Naive thymus-derived CD8-positive, alpha-beta T cell (primary cell): ENCODE measurements around the gene BAG2. TPM values are rescaled to one million over a fixed set of nuclear protein-coding genes. Genes with fewer than 3 reads are reported as not detected.
A peak's percentile ranks its signal among the peaks of the same experiment; 100 is the strongest.

Source experiments
- ATAC-seq, 2 donors: fragments of 150-1000 bp; cut with Tn5 transposase in 1 of 2; sonication (Bioruptor Pico), chemical (Tn5 transposase) in 1 of 2; 1 replicate in 1 of 2; 2 replicates in 1 of 2; pipeline ENCODE4 v1.10.0; 2021; ENCODE audit warnings: mild to moderate bottlenecking in 2 of 2, moderate library complexity in 2 of 2
- POLR2A ChIA-PET: fragments of 350-600 bp; sonication (Branson Sonifier 250); formaldehyde crosslinking; loops from one replicate; lab custom pipeline; 2021; ENCODE audit warnings: antibody characterized with exemption; lab: Charles Lee
- DNase-seq, 10 donors: peaks; one replicate each; pipeline versions ENCODE4 v3.0.0 to v3.0.0-alpha.2; 2020 to 2022
- H3K27ac Mint-ChIP-seq, 10 donors: one replicate each; pipeline ENCODE4 v1.8.0; 2020 to 2022; ENCODE audit warnings: mild to moderate bottlenecking in 10 of 10, mixed read lengths in 10 of 10, moderate library complexity in 4 of 10, inconsistent platforms in 1 of 10
- H3K27me3 Mint-ChIP-seq, 5 donors: one replicate each; pipeline ENCODE4 v1.8.0; 2021 to 2022; ENCODE audit warnings: mixed read lengths in 5 of 5
- H3K36me3 Mint-ChIP-seq, 3 donors: one replicate each; pipeline ENCODE4 v1.8.0; 2020 to 2022; ENCODE audit warnings: mixed read lengths in 3 of 3, mild to moderate bottlenecking in 2 of 3, inconsistent platforms in 1 of 3
- H3K4me1 Mint-ChIP-seq, 4 donors: one replicate each; pipeline ENCODE4 v1.8.0; 2021 to 2022; ENCODE audit warnings: mixed read lengths in 4 of 4
- H3K4me3 Mint-ChIP-seq, 10 donors: one replicate each; pipeline ENCODE4 v1.8.0; 2020 to 2022; ENCODE audit warnings: mild to moderate bottlenecking in 10 of 10, mixed read lengths in 10 of 10, moderate library complexity in 6 of 10, inconsistent platforms in 1 of 10
- H3K9me3 Mint-ChIP-seq, 9 donors: one replicate each; pipeline ENCODE4 v1.8.0; 2020 to 2022; ENCODE audit warnings: mixed read lengths in 9 of 9, mild to moderate bottlenecking in 3 of 9, inconsistent platforms in 1 of 9, moderate library complexity in 1 of 9
- polyA plus RNA-seq, 3 donors: library from polyadenylated mRNA; unstranded; fragments of 300-500 nt; fragmentation: Illumina TruSeq; gene quantifications; one replicate each; pipeline ENCODE4 v1.2.3, GENCODE V29; 2021
- total RNA-seq, 8 experiments: library from RNA in 2 of 8; stranded (reverse) in 2 of 8; gene quantifications; one replicate each; pipeline ENCODE4 v1.2.3 and lab custom pipeline; 2021 to 2026

BAG2 gene
- total and polyA plus RNA-seq, 5 experiments from 2014 or later: 2.0 to 5.2 (median 3.4) TPM

DNA sequence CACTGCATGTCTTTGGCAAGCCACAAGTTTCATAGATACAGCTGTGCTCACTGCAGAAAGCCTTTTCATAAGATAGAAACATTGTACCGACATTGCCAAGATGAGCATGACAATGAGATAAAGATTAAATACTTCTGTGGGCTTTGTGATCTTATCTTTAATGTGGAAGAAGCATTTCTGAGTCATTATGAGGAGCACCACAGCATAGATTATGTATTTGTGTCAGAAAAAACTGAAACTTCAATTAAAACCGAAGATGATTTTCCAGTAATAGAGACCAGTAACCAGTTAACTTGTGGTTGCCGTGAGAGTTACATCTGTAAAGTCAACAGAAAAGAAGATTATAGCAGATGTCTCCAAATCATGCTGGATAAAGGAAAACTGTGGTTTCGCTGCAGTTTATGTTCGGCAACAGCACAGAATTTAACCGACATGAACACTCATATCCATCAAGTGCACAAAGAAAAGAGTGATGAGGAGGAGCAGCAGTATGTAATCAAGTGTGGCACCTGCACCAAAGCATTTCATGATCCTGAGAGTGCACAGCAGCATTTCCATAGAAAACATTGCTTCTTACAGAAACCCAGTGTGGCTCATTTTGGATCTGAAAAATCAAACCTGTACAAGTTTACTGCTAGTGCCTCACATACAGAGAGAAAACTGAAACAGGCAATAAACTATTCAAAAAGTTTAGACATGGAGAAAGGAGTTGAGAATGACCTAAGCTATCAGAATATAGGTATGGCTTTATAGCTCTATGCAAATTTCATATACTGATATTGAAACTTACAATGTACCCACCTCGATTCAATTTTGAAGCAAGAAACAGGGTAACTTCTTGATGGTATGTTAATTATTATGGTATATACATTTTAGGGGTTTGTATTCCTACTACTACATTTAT is 23.9 kb upstream of the BAG2 start:
- POLR2A ChIA-PET: no interaction called here
- Mint-ChIP-seq H3K27me3 (no peaks in the 10 kb centered on the region), H3K9me3 (no peaks in the 10 kb centered on the region), H3K27ac (peak overlapping the region in 4 of 10 donors; percentile 19 to 62 (median 55)), H3K4me1 (peaks cover 4 to 14% (median 9%) of the 10 kb centered on the region in 4 donors), H3K4me3 (no peak overlapping the region), H3K36me3 (peaks cover 0 to 82% (median 36%) of the 10 kb centered on the region in 3 donors)
- no peak for DNase-seq
- peak in 1 of 2 donors; percentile 20 for ATAC-seq

DNA sequence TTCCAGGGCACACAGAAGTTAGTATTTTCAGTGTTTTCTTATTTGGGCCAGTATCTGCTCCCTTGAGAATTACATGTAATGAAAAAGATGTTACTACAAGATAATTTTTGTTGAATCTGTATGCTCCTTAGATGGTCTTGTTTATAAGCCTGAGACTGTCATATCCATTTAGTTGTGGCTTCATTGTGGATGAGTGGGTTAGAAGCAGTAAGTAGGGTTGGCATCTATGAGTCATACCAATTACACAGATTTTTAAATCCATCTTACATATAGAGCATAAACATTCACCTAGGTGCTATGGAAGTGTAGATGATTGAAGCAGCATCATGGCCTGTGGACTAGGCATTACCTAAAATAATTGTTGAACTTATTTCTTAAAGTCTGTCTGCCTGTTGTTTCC is 13.5 kb upstream of the BAG2 start:
- POLR2A ChIA-PET: no interaction called here
- DNase-seq (no peak), ATAC-seq (no peak)
- Mint-ChIP-seq H3K9me3 (no peaks in the 10 kb centered on the region), H3K36me3 (peaks cover 4 to 62% (median 39%) of the 10 kb centered on the region in 3 donors), H3K27ac (no peak overlapping the region), H3K4me1 (no peaks in the 10 kb centered on the region), H3K4me3 (no peak overlapping the region), H3K27me3 (no peaks in the 10 kb centered on the region)

DNA sequence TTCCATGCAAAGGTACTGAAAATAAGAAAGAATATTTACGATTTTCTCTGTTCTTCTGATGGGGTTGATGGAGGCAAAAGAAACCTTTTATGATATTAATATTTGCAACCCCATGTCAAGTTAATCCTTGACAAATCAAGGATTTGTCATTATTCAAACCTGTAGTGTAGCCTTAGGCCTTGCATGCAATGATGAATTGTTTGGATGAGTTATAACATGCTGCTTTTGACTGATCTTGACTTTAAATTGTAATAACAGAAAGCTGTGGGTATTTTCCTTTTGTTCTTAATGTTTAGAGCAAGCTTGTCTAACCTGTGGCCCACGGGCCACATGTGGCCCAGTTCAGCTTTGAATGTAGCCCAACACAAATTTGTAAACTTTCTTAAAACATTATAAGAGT is 13.0 kb upstream of the BAG2 start:
- Mint-ChIP-seq H3K9me3 (peaks cover 0 to 3% (median 0%) of the 10 kb centered on the region in 9 donors), H3K27ac (no peak overlapping the region), H3K4me1 (no peaks in the 10 kb centered on the region), H3K27me3 (no peaks in the 10 kb centered on the region), H3K36me3 (peaks cover 7 to 61% (median 40%) of the 10 kb centered on the region in 3 donors), H3K4me3 (no peak overlapping the region)
- POLR2A ChIA-PET: no interaction called here
- no peak for DNase-seq
- ATAC-seq: no peak

DNA sequence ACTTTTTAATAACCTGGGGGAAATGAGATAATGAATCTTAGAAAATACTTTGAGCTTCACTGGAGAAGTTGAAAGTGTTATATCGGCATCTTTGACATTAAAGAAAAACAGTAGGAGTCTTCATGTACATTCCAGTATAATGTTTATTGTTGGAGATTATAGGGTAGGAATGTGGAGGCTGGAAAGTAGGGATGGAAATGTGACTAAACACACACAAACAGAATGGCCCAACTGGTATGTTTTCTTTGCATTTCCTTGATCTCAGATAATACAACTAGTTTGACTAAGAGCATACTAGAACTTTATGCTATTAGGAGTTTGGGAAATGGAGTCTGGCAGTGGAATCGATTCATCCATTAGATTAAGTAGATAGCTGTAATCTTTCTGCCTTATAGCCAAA is 10.1 kb upstream of the BAG2 start:
- DNase-seq (no peak), ATAC-seq (no peak)
- POLR2A ChIA-PET: no interaction called here
- H3K27ac Mint-ChIP-seq: no peak overlapping the region
- H3K27me3 Mint-ChIP-seq: no peaks in the 10 kb centered on the region
- H3K9me3 Mint-ChIP-seq: peaks cover 2 to 13% (median 7%) of the 10 kb centered on the region in 9 donors
- H3K4me1 Mint-ChIP-seq: no peaks in the 10 kb centered on the region
- H3K4me3 Mint-ChIP-seq: no peak overlapping the region
- H3K36me3 Mint-ChIP-seq: peaks cover 20 to 60% (median 54%) of the 10 kb centered on the region in 3 donors

DNA sequence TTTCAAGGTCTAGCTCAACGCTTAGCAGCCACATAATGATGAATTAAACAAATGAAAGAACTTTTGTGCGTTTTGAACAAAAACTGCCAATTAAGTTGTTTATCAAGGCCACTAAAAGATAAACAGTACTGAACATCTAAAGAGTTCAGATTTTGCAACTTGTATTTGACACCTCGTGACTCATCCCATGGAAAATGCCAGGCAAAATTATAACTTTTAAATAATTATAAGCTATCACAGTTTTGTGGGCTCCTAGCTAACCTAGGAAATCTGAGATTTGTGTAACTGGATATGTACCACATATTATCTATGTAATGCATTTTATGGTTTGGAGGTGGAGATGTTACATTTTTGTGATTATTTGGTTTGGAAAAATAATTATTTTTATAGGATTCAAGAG is 9.6 kb upstream of the BAG2 start:
- H3K9me3 Mint-ChIP-seq: peaks cover 2 to 13% (median 7%) of the 10 kb centered on the region in 9 donors
- H3K27ac Mint-ChIP-seq: no peak overlapping the region
- no peak for DNase-seq
- peaks cover 20 to 59% (median 53%) of the 10 kb centered on the region in 3 donors for H3K36me3 Mint-ChIP-seq
- no peaks in the 10 kb centered on the region for H3K4me1 Mint-ChIP-seq
- no peak for ATAC-seq
- no peak overlapping the region for H3K4me3 Mint-ChIP-seq
- POLR2A ChIA-PET: no interaction called here
- no peaks in the 10 kb centered on the region for H3K27me3 Mint-ChIP-seq

DNA sequence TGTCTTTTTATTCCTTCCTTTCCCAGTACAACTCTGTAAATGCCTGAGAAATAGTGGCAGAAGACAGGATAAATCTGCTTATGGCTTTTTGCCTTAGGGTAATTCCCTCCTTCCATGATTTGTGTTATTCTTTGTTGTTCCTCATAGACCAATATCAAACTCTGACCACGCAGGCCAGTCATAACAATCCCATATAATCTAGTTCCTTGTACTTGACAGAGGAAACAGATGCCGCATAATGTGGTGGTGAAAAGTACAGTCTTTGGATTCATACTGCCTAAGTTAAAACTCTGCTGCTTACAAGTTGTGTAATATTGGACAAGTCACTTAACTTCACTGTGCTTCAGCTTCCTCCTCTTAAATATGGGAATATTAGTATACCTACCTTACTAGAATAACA is 8.2 kb upstream of the BAG2 start:
- Mint-ChIP-seq H3K4me3 (no peak overlapping the region), H3K36me3 (peaks cover 20 to 58% (median 49%) of the 10 kb centered on the region in 3 donors), H3K9me3 (peaks cover 2 to 13% (median 7%) of the 10 kb centered on the region in 9 donors), H3K4me1 (no peaks in the 10 kb centered on the region), H3K27me3 (no peaks in the 10 kb centered on the region), H3K27ac (no peak overlapping the region)
- no peak for DNase-seq
- ATAC-seq: no peak
- POLR2A ChIA-PET: no interaction called here

DNA sequence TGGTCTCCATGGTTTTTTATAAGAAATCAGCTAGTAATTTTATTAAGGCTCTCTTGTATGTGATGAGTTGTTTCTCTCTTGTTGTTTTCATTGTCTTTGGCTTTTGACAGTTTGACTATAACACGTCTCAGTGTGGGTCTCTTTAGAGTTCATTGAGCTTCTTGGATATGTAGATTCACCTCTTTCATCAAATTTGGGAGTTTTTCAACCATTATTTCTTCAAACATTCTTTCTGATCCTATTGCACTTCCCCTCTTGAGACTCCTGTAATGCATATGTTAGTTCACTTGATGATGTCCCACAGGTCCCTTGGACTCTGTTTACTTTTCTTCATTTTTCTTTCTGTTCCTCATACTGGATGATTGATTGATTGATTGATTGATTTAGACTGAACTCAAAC is 7.0 kb upstream of the BAG2 start:
- Mint-ChIP-seq H3K9me3 (peaks cover 2 to 13% (median 7%) of the 10 kb centered on the region in 9 donors), H3K36me3 (peaks cover 20 to 57% (median 49%) of the 10 kb centered on the region in 3 donors), H3K4me3 (no peak overlapping the region), H3K27me3 (no peaks in the 10 kb centered on the region), H3K27ac (no peak overlapping the region), H3K4me1 (peaks cover 0 to 1% (median 0%) of the 10 kb centered on the region in 4 donors)
- no peak for DNase-seq
- no peak for ATAC-seq
- POLR2A ChIA-PET: no interaction called here

DNA sequence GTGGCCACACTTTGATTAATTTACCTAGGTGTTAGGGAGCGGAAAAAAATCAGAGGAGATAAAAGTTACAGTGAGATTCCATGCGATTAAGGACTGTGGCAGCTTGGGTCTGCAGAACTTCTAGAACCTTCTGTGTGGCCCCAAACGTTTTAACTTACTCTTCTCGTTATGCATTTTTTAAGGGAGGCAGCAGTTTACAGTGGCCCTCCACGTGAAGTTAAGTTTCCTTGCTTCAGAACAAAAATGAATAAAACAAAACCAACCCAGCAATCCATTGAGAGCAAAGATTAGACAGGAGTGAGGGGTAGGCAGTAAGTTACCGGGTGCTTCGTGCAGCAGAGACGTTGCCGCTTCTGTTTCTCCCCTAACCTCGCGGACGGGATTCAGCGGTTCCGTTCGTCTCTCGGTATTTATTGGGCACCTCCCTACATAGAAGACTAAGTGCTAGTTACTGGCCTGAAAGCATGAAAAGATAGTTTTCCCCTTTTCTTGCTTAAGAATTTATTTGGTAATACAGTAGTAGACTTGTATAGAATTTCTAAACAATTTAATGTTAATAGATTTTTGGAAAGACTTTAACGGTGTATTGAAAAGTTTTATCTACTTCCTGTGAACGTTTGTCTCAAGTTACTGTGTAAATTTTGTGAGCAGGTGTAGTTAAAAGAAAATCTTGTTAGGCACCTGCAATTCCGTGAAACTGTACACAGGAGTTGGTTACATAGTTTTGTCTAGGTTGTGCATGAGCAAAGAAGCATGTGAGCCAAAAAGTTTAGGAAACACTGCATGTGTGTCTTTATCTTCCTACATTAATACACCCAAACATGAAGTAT is 1.1 kb downstream of the BAG2 start:
- peaks cover 14 to 59% (median 36%) of the 10 kb centered on the region in 4 donors for H3K4me1 Mint-ChIP-seq
- peak overlapping the region; percentile 73 to 97 (median 95) for H3K27ac Mint-ChIP-seq
- DNase-seq: peak in 6 of 10 donors; percentile 12 to 47 (median 24)
- H3K27me3 Mint-ChIP-seq: no peaks in the 10 kb centered on the region
- H3K9me3 Mint-ChIP-seq: no peaks in the 10 kb centered on the region
- peak; percentile 10 to 21 for ATAC-seq
- peaks cover 0 to 1% (median under 1%) of the 10 kb centered on the region in 3 donors for H3K36me3 Mint-ChIP-seq
- POLR2A ChIA-PET: interaction anchor here (0.8 to 1.7 kb wide), 3 partner anchors 48 to 788 kb away, joined by 3 to 7 read pairs (median 3); partner anchors contain the start of genes PRIM2 and RAB23
- H3K4me3 Mint-ChIP-seq: peak overlapping the region; percentile 74 to 94 (median 90)

DNA sequence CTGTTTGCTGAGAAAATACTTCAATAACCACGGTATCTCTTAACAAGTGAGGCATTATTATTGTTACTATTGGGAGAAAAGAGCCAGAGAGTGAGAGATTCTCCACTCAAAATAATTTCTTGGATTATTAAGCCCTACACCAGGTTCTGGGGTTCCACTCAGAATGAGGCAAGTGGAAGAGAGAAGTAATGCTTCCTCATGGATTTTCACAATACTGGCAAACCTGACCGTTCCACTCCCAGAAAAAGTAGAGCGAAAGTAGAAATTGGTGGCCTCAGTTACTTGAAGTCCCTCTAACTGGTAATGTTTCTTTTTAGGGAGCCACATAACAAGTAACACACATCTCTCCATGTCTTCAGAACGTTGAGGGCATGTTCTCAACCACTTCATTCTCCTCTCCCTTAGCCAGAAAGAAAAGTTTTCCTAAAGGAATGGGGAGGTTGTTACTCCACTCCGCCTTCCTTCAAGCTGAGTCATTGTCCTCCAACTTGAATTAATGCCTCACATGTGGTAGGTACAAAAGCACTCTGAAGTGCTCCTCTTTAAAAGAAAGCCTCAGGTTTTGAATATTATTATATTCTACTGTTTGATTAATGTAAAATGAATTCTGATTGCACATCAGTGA is 1.9 kb downstream of the BAG2 start:
- Mint-ChIP-seq H3K4me1 (peaks cover 14 to 63% (median 39%) of the 10 kb centered on the region in 4 donors), H3K4me3 (peak overlapping the region; percentile 74 to 94 (median 90)), H3K36me3 (no peaks in the 10 kb centered on the region), H3K9me3 (no peaks in the 10 kb centered on the region), H3K27ac (peak overlapping the region; percentile 13 to 97 (median 95)), H3K27me3 (no peaks in the 10 kb centered on the region)
- ATAC-seq (no peak), DNase-seq (no peak)
- POLR2A ChIA-PET: no interaction called here

DNA sequence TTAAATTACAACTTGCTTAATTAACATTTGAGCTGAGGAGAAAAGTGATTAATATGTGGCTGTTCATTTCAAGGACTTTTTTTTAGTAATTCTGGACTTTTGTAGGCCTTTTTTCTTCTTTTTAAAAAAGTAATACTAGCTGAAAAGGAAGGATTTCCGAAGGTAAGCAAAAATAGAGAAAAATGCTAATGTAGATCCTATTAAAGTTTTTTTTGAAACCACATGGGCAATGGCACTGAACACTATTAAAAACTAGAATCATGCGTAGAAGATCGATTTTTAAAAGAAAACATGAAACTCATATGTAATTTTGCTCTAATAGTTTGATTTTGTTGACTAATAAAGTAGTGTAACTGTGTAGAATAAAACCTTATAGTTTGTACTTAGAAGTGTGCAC is 2.4 kb downstream of the BAG2 start:
- DNase-seq (no peak), ATAC-seq (no peak)
- Mint-ChIP-seq H3K9me3 (no peaks in the 10 kb centered on the region), H3K4me1 (peaks cover 14 to 66% (median 40%) of the 10 kb centered on the region in 4 donors), H3K4me3 (peak overlapping the region in 1 of 10 donors; percentile 85), H3K27me3 (no peaks in the 10 kb centered on the region), H3K27ac (peak overlapping the region in 1 of 10 donors; percentile 97), H3K36me3 (no peaks in the 10 kb centered on the region)
- POLR2A ChIA-PET: no interaction called here

DNA sequence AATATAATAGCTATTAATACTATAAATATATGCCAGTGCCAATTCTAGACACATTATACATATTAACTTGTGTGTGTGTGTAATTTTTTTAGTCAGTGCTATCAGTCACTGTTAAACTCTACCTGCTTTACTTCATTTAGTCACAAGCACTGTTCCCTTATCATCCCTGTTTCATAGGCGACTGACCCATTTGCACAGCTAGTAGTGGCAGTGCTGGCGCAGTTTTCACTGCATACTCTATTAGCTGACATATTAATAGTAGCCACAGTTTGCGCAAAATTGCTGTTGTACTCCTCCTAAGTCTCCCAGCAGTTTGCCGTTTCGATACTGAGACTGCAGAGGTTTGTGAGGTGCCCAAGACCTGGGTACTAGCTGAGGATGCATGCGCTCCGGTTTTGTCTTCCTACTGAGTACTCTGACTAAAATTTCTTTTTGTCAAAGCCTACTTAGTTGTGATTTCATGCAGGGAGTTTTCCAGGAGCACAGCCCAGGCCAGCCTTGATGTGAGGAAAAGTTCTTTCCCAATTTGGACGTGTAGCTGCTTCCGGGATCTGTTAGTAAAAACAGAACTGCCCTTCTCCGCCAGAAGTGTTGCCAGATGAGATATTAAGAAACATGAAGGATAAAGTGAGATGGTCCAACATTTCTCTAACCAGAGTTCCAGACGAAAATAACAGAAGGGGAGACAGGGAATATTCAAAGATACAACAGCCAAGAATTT is 5.6 kb downstream of the BAG2 start:
- no peaks in the 10 kb centered on the region for H3K27me3 Mint-ChIP-seq
- no peak for DNase-seq
- H3K27ac Mint-ChIP-seq: peak overlapping the region in 5 of 10 donors; percentile 7 to 74 (median 17)
- peaks cover 0 to 19% (median 2%) of the 10 kb centered on the region in 3 donors for H3K36me3 Mint-ChIP-seq
- H3K9me3 Mint-ChIP-seq: no peaks in the 10 kb centered on the region
- H3K4me1 Mint-ChIP-seq: peaks cover 8 to 56% (median 32%) of the 10 kb centered on the region in 4 donors
- no peak overlapping the region for H3K4me3 Mint-ChIP-seq
- no peak for ATAC-seq
- POLR2A ChIA-PET: no interaction called here

DNA sequence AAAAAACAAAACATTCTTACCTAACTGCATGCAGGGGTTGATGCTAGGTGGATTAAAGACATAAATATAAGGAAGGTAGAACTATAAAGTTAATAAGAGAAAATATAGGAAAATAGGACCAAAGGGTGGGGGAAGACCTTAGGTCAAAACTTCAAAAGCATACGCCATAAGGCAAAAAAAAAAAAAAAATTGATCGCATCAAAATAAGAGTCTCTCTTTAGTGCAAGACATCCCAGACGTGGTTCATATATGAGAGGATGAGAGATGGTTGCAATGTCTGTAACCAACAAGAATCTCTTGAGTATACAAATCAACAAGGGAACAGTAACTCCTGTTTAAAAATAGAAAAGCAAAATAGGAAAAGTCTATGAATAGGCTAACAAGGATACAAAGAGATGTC is 8.5 kb downstream of the BAG2 start:
- ATAC-seq: no peak
- no peaks in the 10 kb centered on the region for H3K9me3 Mint-ChIP-seq
- H3K27me3 Mint-ChIP-seq: no peaks in the 10 kb centered on the region
- H3K4me1 Mint-ChIP-seq: peaks cover 2 to 28% (median 11%) of the 10 kb centered on the region in 4 donors
- peak overlapping the region in 4 of 10 donors; percentile 1 to 65 (median 36) for H3K27ac Mint-ChIP-seq
- no peak for DNase-seq
- POLR2A ChIA-PET: no interaction called here
- H3K4me3 Mint-ChIP-seq: no peak overlapping the region
- peaks cover 0 to 40% (median 8%) of the 10 kb centered on the region in 3 donors for H3K36me3 Mint-ChIP-seq
